GM18951 (cell line): ENCODE results near the gene FNIP2.
"Not testable (repeated sequence)": the region's sequence is repeated elsewhere in the genome, so short reads cannot be mapped to it uniquely, and the experiment has no call there.

ENCODE experiments used
- POLR2A ChIP-seq: IDR thresholded peaks from 4 replicates; pipeline ENCODE4 v1.6.1; 2011; ENCODE audit warnings: mild to moderate bottlenecking; ENCODE audit not compliant: insufficient read length, insufficient read depth; ENCODE audit errors: extremely low read depth
- in situ Hi-C: fragments of 300-500 bp; cut with MboI; formaldehyde crosslinking; loops from one replicate; pipeline ENCODE4 v1.12.0; 2022; ENCODE audit warnings: low sequenced_read_pairs, mixed read lengths, inconsistent platforms; ENCODE audit not compliant: unreplicated experiment

The FNIP2 gene

GRCh38 chr4:158934996-158935669 lies 166.3 kb downstream of the FNIP2 start:
- TF ChIP-seq POLR2A, result no peak
- in situ Hi-C loops, result no loop called here

- no peak for TF ChIP-seq POLR2A
- in situ Hi-C loops, result no loop called here
Measured at GRCh38 chr4:158936238-158936637, 167.4 kb downstream of the FNIP2 start.

- in situ Hi-C loops, result no loop called here
- no peak for TF ChIP-seq POLR2A
Measured at GRCh38 chr4:158938220-158939044, 169.6 kb downstream of the FNIP2 start.

DNA sequence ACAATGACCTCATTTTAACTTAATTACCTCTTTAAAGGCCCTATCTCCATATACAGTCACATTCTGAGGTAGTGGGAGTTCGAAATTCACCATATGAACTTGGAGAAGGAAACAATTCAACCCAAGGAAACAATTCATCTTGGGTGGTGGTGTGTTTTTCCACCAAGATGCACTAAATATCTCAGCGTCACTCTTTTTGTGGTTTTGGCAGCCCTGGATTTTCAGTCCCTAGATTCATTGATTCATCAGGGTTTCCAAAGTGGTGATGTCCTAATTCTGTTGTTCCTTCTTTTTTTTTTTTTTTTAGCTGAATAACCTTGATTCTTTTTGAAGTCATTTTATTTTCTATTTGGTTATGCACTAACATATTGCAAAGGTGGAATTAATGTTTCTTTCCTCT lies 171.4 kb downstream of the FNIP2 start:
- in situ Hi-C loops, result no loop called here
- no peak for TF ChIP-seq POLR2A

DNA sequence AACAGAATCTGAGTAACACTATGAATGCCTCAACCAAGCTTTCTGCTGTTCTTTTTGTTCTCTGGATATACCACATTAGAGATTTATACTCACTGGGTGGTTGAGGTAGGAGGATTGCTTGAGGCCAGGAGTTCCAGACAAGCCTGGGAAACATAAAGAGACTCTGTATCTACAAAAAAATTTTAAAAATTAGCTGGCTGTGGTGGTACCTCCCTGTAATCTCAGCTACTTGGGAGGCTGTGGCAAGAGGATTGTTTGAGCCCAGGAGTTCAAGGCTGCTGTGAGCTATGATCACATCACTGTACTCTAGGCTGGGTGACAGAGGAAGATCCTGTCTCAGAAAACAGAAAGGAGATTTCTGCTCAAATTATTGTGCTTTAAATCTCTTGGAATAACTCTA lies 172.5 kb downstream of the FNIP2 start:
- in situ Hi-C loops, result no loop called here

GRCh38 chr4:158941895-158942294 lies 173.1 kb downstream of the FNIP2 start:
- no peak for TF ChIP-seq POLR2A
- in situ Hi-C loops, result no loop called here

More for the DNA sequence above, 172.5 kb downstream of the FNIP2 start:
- TF ChIP-seq POLR2A, result no peak

DNA sequence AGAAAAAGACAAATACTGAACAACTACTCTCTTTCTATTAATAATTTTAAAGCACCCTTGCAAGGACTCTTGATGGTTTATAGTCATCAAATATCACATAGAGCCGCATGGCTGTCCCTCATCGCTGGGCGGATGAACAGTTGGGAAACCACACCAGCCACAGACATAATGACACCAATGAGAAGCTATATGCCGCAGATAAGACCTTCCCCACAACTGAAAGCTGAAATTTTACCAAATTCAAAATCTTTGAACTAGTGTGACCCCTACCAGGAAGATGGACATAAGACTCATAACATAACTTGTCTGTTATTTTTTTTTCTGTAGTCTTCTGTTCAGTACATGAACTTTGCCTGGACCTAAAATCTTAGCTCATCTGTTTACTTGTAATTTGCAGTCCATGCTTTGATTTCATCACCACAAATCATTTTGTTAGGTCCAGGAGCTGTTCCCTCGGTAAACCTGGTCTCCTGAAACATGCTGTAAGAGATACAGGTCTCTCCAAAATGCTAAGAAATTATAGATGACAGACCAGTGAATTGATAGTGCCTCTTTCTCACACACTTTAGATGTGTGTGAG lies 176.8 kb downstream of the FNIP2 start:
- in situ Hi-C loops, result no loop called here
- TF ChIP-seq POLR2A, result no peak

DNA sequence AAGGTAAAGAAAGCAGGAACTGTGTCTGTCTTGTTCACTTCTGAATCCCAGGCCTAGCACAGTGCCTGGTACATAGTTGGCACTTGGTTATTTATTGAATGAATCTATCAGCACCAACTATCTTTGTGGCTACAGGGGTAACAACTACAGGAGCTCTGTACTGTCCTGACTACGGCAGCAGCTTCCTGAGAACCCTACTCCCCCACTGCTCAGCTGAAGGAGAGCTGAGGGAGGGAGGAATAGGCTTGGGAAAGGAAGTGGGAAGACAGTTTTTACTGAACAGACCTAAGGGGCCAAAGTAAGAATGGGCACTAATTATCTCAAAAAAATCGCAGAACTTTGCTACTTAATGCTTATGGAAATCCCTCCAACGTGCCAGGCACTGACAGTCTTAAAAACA lies 178.0 kb downstream of the FNIP2 start:
- TF ChIP-seq POLR2A, result no peak
- in situ Hi-C loops, result no loop called here

- no peak for TF ChIP-seq POLR2A
- in situ Hi-C loops, result no loop called here
Measured at GRCh38 chr4:158948071-158948470, 179.2 kb downstream of the FNIP2 start.

DNA sequence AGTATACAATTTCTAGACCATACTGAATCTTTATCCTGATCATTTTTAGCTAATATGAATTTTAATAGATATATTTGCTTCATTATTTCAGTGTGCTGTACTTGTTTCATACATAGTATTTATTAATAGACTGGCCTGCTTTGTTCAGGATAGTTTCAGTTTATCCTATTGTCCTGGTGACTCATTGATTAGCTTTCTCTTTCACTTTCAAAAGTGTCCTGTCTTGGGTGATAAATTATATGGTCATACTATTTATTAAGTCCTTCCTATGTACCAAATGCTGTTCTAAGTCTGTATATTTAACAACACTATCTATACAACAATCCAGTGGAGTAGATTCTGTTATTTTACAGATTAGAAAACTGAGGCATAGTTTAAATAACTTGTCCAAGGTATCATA lies 180.3 kb downstream of the FNIP2 start:
- no peak for TF ChIP-seq POLR2A
- in situ Hi-C loops, result no loop called here

- in situ Hi-C loops, result not testable (repeated sequence)
Measured at GRCh38 chr4:158952221-158952774, 183.5 kb downstream of the FNIP2 start.

DNA sequence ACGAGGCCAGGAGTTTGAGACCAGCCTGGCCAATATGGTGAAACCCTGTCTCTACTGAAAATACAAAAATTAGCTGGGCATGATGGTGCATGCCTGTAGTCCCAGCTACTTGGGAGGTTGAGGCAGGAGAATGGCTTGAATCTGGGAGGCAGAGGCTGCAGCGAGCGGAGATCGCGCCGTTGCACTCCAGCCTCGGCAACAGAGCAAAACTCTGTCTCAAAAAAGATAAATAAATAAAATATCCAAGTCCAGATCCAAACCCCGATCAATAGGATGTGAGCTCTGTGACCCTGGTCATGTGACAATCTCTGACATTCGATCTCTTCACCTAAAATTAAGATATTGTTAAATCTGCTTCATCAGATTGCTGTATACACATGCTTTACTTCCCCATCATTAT lies 187.5 kb downstream of the FNIP2 start:
- in situ Hi-C loops, result not testable (repeated sequence)

DNA sequence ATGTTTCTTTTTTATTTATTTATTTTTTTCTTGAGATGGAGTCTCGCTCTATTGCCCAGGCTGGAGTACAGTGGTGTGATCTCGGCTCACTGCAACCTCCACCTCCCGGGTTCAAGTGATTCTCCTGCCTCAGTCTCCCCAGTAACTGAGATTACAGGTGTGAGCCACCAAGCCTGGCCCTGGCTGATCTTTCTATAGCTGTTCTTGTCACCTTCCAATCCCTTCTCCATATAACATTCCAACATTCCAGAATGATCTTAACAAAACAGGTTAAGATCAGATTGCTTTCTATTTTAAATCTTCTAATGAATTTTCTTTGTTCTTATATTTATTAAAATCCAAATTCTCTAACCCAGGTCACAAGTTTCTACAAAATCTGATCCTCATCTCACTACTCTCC lies 188.1 kb downstream of the FNIP2 start:
- in situ Hi-C loops, result not testable (repeated sequence)
